VCaP (cell line): ENCODE results near the gene CNDP1.

Experiments
- H3K27ac ChIP-seq: fragments of 450-650 bp; 2 replicates; pipeline ENCODE4 v1.5.1; 2017
- TF ChIP-seq, protein P1 (sequence below): fragments of 450-650 bp; conservative IDR thresholded peaks from 2 replicates; pipeline ENCODE4 v1.5.1; 2017; ENCODE audit warnings: mild to moderate bottlenecking, moderate library complexity

CNDP1 gene

DNA sequence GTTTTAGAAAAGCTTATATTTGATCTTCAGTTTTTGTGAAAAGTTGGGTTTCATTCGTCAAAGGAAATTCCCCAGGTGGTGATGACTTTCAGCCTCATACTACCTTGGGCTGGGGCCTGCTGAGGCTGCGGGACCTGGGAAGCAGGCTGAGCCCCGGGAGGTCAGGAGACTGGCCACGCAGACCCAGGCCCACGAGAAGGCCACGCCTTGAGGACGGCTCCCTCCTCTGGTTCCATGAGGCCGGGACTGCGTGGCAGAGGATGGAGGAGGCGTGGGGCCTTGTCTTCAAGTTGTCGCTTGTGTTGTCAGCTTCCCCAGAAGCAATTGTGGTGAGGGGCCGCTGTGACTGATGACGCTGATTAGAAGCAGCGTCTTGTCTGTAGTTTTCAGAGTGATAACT lies 26.4 kb upstream of the CNDP1 start:
- TF ChIP-seq, protein P1, sequence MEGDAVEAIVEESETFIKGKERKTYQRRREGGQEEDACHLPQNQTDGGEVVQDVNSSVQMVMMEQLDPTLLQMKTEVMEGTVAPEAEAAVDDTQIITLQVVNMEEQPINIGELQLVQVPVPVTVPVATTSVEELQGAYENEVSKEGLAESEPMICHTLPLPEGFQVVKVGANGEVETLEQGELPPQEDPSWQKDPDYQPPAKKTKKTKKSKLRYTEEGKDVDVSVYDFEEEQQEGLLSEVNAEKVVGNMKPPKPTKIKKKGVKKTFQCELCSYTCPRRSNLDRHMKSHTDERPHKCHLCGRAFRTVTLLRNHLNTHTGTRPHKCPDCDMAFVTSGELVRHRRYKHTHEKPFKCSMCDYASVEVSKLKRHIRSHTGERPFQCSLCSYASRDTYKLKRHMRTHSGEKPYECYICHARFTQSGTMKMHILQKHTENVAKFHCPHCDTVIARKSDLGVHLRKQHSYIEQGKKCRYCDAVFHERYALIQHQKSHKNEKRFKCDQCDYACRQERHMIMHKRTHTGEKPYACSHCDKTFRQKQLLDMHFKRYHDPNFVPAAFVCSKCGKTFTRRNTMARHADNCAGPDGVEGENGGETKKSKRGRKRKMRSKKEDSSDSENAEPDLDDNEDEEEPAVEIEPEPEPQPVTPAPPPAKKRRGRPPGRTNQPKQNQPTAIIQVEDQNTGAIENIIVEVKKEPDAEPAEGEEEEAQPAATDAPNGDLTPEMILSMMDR, result no peak
- no peak overlapping the region for H3K27ac ChIP-seq

DNA sequence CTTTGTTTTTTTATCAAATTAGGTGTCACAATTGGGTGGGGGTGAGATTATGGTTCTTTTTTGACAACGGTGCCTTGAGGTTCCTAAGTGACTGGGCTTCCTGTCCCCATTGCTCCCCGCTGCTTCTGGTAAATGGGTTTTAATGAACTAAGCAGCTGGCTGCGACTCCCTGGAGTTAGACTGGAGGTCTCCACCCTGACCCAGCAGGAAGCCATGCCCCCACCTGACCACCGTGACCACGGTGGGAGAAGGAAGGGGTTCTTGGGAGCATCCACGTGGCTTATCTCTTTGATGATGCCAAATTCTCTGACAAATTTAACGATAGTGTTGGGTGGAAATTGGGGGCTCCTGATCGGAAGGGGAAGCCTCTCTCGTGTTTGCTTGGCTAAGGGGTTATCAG lies 25.9 kb upstream of the CNDP1 start:
- TF ChIP-seq, protein P1, result no peak
- H3K27ac ChIP-seq, result no peak overlapping the region

DNA sequence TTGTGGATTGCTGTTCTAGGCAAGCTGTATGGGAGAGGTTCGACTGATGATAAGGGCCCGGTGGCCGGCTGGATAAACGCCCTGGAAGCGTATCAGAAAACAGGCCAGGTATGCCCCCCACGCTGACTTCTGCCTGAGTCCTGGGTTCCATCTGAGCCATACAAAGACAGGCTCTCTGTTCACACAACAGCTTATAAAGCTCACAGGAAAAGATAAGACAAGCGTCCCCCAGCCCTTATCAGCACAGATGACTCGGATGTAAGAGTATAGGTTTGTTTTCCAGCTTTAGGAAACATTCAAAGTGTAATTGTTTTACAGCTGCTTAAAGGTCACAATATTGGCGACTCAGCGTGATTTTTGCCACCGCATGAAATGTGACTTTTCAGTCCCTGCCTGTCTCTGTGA lies 25.5 kb upstream of the CNDP1 start:
- TF ChIP-seq, protein P1, result no peak
- no peak overlapping the region for H3K27ac ChIP-seq

DNA sequence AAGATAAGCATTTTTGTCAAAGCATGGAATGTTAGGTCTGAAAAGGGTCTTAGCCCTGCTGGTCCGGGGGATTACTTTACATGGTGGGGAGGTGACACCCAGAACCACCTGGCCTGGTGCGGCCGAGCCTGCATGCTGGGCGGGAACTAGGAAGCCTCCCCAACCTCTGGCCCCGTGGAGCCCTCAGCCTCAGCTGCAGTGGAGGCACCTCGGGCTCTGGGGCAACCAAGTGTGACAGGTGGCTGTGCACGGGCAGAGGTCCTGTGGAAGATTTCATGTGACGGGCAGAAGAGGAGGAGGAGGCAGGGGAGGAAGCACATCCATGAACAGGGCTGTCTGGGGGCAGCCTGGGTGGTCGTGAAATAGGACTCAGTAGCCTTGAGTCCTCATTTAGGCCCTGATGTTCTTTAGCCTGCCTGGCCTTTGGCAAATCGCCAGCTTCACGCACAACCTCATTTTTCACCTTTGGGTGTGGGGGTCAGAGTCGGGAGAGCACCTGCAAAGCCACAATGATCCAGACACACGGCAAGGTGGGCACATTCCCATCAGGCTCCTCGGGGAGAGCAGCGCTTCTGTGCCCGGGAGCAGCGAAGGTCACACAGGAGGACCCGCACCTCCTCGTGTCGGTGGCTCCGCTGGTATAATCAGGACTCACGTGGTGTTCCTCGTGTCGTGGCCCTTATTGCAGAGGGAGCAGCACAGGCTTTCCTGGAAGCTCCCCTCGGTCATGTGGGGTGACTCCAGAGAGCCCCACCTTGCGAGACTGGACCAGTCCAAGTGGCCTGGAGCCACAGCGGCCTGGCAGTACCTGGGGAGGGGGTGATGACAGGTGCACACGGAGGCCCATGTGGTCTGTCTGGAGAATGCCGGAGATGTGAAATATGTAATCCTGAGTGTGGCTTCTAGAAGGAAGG lies 24.2 kb upstream of the CNDP1 start:
- TF ChIP-seq, protein P1, result no peak

DNA sequence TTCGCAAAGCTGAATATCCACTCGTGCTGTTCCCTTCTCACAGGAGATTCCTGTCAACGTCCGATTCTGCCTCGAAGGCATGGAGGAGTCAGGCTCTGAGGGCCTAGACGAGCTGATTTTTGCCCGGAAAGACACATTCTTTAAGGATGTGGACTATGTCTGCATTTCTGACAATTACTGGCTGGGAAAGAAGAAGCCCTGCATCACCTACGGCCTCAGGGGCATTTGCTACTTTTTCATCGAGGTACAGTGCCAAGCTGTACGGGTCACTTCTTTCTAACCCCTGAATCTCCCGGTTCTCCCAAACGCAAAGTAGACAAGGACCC lies 23.6 kb upstream of the CNDP1 start:
- TF ChIP-seq, protein P1, result no peak
- H3K27ac ChIP-seq, result no peak overlapping the region

More for the DNA sequence above, 24.2 kb upstream of the CNDP1 start:
- H3K27ac ChIP-seq, result no peak overlapping the region

DNA sequence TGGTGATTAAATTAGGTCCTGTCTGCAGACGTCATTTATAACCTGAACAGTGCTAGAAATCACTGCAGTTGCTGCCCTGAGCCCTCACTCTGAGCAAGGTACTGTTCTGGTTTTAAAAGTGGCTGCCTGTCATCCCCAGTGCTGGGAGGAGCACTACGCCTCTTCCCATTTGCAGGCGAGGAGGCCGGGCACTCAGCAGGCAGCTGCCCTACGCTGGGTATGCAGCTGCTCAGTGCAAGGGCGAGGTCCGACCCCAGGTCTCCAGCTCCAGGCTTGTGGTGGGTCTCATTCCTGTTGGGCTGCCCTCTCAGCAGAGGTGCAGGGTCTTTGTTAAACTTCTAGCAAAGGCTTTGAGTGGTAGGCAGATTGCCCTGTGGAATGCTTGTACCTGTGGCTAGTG lies 22.5 kb upstream of the CNDP1 start:
- TF ChIP-seq, protein P1, result no peak
- no peak overlapping the region for H3K27ac ChIP-seq

DNA sequence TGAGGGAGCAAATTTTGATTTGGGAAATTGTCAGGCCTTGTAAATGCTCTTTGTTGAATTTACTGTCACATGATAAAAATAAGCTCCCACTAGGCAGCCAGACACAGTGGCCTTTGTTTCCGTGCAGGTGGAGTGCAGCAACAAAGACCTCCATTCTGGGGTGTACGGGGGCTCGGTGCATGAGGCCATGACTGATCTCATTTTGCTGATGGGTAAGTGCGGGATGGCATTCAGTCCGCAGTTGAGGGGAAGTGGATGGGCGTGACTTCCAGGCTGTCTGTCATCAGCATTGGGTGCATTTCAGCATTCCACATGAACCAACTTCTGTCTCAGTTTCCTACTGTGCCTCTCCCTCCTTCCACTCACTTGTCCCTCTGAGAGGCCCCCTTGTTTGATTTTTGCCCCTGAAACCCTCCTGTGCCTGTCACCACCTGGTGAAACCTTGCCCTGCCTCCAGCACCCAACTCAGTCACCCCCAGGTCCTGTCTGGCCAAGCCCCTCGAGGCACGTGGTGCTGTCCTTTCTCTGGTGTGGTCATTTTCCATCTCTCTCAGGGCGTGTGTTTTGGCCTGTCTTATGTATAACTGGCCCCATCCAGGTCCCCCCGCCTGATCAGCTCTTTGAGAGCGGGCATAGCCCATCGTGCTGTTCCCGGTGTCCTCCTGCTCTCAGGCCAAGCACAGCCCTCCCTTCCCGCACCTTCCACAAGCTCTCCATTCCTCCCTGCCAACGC lies 21.8 kb upstream of the CNDP1 start:
- no peak overlapping the region for H3K27ac ChIP-seq
- TF ChIP-seq, protein P1, result no peak
